ENCODE measurements around the gene SCARF2.

DNA sequence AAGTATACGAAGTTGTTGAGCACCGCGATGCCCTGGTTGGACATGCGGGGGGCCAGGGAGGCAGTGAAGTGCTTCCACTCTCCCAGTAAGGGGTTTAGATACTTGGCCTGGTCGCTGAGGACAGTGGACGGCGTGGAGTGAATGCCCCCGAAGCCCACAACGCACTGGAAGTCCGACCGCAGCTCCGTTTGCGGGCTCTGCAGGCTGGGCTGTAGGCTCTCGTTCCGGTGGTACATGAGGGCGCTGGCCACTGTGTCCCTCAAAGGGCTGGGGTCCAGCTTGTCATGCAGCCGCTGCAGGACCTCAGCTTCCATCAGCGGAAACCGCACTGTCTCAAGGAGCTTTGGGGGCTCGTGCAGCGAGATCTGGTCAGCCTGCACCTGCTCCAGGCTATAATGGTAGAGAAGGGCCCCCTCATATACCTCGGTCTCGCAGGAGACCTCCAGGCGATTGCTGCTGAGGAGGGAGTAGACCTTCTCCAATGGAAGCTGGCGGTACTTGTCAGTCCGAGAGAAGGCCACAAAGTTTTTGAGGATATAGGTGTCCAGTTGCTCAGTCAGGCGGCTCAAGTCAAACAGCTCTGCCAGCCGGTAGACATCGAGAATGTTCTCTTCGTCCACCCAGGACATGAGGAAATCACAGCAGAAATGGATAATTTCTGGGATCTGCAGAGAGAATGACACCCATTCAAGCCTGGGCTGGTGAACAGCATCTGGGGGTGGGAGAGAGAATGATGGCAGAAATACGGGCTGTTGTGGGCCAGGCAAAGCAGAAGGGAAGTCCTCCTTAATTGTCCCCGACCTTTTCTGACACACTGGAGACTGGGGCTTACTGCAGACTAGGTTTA, 27.5 kb upstream of the SCARF2 start:
- no peak for TF ChIP-seq POLR2AphosphoS5 (IDR thresholded peaks at IDR 0.05)
- TF ChIP-seq CTCF (IDR thresholded peaks at IDR 0.05): no peak
- no peak for TF ChIP-seq POLR2A (IDR thresholded peaks at IDR 0.05)
